GM18858 (cell line): ENCODE results near the gene ARL10.
"Not testable (repeated sequence)": the region's sequence is repeated elsewhere in the genome, so short reads cannot be mapped to it uniquely, and the experiment has no call there.

Experiments used
- ATAC-seq: cut with Tn5 transposase; IDR thresholded peaks from one replicate; pipeline ENCODE4 v1.9.1; 2021; ENCODE audit not compliant: unreplicated experiment

Gene ARL10

GRCh38 chr5:176388444-176389134 is 23.3 kb downstream of the ARL10 start, which contains the start of the genes HIGD2A and NOP16:
HIGD2A (plus strand) TSS chr5:176388751; CDS start chr5:176388820, 69 bp downstream.
NOP16 (minus strand) TSS chr5:176388598; CDS start chr5:176388539, 59 bp downstream.
- ATAC-seq, result peak; percentile 82

DNA sequence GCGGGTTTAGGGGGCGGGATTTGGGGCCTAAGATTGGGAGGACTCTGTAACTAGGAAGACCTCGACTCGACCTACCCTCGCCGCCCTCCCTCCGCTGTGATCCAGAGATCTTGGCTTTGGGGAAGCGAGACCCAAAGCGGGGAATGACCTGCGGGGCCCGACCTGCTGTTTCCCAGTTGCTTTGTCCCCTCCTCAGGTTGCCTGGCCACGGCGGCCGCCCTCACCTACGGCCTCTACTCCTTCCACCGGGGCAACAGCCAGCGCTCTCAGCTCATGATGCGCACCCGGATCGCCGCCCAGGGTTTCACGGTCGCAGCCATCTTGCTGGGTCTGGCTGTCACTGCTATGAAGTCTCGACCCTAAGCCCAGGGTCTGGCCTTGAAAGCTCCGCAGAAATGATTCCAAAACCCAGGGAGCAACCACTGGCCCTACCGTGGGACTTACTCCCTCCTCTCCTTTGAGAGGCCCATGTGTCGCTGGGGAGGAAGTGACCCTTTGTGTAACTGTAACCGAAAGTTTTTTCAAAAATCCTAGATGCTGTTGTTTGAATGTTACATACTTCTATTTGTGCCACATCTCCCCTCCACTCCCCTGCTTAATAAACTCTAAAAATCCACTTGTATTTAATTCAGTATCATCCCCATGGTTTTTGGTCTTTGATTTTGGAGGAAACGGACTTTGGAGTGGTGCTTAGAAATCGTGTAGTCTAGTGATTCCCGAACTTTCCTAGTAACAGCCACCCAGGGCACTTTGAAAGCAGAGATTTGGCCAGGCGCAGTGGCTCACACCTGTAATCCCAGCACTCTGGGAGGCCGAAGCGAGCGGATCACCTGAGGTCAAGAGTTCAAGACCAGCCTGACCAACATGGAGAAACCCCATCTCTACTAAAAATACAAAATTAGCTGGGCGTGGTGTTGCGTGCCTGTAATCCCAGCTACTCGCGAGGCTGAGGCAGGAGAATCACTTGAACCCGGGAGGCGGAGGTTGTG is 24.1 kb downstream of the ARL10 start:
- no peak for ATAC-seq

DNA sequence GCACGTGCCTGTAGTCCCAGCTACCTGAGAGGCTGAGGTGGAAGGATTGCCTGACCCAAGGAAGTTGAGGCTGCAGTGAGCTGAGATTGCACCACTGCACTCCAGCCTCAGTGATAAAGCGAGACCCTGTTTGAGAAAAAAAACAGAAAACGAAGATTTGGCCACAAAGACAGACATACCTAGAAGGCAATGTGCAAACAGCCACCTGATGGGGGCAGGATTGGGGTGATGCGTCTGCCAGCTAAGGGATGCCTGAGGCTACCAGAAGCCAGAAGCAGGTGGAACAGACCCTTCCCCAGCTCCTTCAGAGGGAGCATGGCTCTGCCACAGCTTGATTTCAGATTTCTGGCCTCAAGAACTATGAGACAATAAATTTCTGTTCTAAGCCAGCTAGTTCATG is 26.2 kb downstream of the ARL10 start:
- no peak for ATAC-seq

- ATAC-seq, result no peak
Observed at GRCh38 chr5:176391999-176392398, 26.7 kb downstream of the ARL10 start.

- ATAC-seq, result no peak
Observed at GRCh38 chr5:176392526-176392925, 27.2 kb downstream of the ARL10 start.

DNA sequence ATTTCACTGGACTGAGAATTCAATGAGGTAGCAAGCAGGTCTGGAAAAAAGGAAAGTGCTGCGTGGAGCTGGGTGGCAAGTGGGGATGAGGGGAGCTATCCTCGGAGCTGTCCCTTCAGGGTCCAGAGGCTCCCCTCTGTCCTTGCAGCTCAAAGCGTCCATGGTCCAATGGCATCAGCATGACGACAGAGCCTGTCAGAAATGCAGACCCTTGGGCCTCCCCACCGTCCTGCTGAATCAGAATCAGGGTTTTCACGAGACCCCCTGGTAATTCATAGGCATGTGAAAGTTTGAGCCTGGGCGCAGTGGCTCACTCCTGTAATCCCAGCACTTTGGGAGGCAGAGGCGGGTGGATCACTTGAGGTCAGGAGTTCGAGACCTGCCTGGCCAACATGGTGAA is 28.8 kb downstream of the ARL10 start:
- ATAC-seq, result no peak

DNA sequence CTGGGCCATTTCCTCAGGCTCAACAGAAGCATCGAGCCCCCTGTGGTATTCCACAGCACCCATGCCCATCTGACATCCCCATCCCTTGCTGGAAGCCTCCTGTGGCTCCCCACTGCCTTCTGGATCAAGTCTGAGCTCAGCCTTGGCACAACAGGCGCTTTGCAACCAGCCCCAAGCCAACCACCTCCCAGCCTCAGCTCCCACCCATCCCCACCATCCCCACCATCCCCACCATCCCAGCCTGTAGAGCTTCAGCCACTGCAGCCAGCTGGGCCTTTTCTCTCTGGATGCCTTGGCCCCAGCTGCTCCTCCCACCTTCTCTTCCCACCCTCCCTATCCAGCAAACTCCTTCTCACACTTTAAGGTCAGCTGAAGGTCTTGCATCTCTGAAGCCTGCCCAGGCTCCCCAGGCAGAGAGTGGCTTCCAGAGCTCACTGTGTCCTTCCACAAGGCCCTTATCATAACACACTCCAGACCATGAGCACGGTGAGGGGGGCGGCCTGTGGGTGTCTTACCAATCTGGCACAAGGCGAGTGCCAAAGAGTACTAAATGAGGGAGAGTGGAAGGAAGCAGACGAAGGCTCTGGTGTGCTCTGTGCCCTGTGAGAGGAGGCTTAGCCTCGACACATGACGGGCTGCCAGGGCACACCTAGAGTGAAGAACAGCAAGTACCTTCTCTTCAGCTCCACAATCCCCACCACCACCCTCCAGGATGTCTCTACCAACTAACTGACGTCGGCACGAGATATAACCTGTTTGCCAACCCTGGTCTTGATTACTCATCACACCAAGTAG is 29.8 kb downstream of the ARL10 start:
- ATAC-seq, result no peak

- no peak for ATAC-seq
Observed at GRCh38 chr5:176396330-176396729, 31.0 kb downstream of the ARL10 start.

- ATAC-seq, result no peak
Observed at GRCh38 chr5:176397736-176398420, 32.6 kb downstream of the ARL10 start.

DNA sequence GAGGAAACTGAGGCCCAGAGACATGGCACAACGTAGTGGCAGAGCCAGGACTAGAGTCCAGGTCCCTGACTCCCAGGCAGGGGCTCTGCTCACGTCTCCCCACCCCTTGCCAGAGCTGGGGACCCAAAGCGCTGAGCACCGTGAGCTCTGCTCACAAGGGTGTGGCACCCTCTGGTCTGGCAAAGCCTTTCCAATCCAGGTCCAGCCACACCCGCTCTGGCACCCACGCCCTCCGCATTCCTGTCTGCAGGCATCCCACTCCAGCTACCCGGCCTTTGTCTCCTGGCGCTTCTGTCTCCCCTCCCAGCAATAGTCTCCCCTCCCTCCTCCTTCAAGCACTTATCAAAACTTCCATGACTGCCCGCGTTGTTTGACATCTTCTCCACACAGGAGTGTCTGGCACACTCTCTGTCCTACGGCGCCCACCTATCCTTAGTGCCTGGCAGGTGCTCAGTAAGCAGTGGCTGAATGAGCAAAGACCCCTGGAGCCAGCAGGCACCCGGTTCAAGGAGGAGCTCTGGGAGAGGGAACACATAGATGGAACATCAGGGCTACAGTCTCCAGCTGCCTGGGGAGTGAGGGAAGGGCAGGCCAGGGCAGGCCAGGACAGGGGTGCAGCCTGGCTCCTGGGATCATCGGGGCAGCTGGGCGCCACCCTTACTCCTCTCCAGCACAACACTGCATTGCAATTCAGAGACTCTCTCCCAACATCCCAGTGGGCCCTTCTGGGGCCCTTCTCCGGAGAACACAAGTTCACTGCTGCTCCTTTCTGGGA is 35.3 kb downstream of the ARL10 start:
- no peak for ATAC-seq

DNA sequence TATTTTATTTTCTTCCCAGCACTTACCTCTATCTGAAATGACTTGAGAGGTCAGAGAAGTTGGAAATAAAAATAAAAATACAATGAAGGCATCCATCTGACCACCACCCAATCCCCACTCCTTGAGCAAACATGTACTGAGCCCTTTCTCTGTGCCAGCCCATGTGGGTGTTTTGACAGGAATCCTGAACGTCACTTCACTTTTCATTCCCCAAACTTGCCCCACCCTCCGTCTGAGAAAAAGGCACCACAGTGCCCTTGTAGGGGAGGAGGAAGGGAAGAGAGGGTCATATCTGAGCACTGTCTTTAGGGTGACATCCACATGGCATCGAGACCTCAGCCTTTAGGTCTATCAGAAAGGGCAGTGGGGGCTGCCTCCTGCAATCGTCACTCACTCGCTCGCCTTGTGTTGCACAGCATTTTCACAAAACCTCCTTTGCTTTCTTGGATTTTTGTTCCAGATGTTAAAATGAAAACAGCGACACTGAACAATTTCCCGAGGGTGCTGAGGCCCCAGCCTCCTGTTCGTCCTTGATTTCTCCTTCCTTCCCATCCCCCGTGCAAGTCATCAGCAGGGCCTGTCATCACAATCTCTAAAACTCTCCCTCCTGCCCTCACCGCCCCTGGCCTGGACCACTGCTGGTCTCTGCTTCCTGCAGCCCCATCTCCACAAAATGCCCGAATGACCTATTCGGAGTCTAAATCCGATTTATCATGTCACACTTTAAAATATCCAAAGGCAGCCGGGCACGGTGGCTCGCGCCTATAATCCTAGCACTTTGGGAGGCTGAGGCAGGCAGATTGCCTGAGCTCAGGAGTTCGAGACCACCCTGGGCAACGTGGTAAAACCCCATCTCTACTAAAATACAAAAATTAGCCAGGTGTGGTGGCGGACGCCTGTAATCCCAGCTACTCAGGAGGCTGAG is 36.3 kb downstream of the ARL10 start:
- no peak for ATAC-seq

GRCh38 chr5:176405656-176406435 is 40.6 kb downstream of the ARL10 start:
- no peak for ATAC-seq

DNA sequence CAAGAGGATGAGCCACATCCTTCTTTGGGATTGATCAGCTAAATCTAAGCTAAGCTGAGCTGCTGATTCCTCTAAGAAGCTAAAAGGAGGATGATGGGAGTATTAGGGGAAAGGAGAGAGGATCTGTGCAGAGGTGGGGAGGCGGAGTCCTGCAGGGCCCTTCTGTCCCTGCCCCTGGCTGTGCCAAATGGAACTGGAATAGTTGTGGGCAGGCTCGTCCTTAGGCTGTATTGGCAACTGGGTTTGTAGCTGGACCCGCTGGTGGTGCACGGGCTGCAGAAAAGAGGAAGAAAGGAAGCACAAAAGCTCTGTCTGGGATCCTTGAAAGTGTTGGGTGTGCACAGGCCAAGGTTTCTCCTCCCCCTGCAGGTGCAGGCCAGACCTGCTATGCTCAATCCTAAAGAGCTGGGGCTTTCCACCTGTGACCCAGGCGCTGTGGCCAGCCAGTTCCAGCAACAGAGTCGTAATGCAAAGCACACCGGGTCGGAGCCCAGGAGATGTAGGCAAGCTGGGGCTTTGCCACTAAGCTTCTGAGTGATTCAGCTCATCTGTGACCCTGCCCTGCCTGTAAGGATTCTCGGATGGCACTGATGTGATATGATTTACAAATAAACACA is 41.3 kb downstream of the ARL10 start:
- no peak for ATAC-seq

DNA sequence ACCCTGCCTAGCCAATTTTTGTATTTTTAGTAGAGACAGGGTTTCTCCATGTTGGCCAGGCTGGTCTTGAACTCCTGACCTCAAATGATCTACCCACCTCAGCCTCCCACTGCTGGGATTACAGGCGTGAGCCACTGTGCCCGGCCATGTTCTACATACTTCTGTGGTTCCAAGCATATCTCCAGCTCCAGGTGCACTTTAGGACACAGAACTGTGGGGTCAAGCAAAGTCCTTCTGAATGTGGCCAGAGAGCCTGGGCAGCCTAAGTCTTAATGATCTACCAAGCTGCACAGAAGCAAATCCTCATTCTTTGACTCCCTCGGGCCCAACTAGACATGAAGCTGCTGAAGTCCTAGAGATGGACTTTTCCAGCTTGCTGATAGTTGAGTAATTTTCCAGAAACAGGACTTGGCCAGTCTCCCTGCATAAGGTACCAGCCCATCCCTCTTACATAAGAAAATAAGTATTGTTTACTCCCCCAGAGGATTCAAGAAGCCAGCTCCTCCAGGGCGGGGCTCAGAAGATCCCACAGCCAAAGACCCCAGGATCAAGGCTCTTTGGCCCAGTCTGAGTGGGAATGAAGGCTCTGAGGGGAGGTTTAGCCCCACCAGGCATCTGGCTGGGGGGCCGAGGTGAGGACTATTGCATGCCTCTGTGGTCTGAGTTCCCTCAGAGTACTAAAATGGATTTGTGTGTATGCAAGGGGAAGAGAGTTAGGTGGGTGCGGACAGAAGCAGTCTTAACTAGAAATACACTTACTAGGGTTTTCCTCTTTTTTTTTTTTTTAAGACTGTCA is 42.4 kb downstream of the ARL10 start:
- no peak for ATAC-seq

DNA sequence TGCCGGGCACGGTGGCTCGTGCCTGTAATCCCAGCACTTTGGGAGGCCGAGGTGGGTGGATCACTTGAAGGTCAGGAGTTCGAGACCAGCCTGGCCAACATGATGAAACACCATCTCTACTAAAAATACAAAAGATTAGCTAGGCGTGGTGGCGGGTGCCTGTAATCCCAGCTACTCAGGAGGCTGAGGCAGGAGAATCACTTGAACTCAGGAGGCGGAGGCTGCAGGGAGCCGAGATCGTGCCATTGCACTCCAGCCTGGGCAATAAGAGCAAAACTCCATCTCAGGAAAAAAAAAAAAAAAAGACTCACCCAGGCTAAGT is 42.9 kb downstream of the ARL10 start:
- ATAC-seq, result not testable (repeated sequence)

GRCh38 chr5:176408590-176408989 is 43.3 kb downstream of the ARL10 start:
- ATAC-seq, result no peak

GRCh38 chr5:176409765-176410164 is 44.5 kb downstream of the ARL10 start:
- ATAC-seq, result no peak
